Lung (tissue), 12 donors: Measurements from ENCODE around the gene EPS8L1. TPM values are rescaled to one million over a fixed set of nuclear protein-coding genes. Genes with fewer than 3 reads are reported as not detected.
A peak's percentile ranks its signal among the peaks of the same experiment; 100 is the strongest.

Experiments
- ATAC-seq: fragments of 200-7000 bp; cut with Tn5 transposase; one replicate; pipeline ENCODE4 v1.9.1; 2020; ENCODE audit warnings: moderate number of reproducible peaks; ENCODE audit not compliant: insufficient read depth, low FRiP score
- DNase-seq, 3 donors: peaks; one replicate each; pipeline ENCODE4 v3.0.0-alpha.2; 2013 to 2017
- H3K27ac ChIP-seq, 2 donors: one replicate each; pipeline ENCODE4 v1.5.1; 2013; ENCODE audit warnings: mild to moderate bottlenecking in 2 of 2, moderate library complexity in 2 of 2, control low read depth in 1 of 2, inconsistent platforms in 1 of 2, low read depth in 1 of 2, low read length in 1 of 2
- H3K27me3 ChIP-seq, 3 donors: one replicate each; pipeline ENCODE4 v1.5.1; 2013; ENCODE audit warnings: low read length in 2 of 3; ENCODE audit not compliant: control insufficient read depth in 3 of 3, insufficient read depth in 3 of 3
- H3K36me3 ChIP-seq, 4 donors: one replicate each; pipeline ENCODE4 v1.5.1; 2013; ENCODE audit warnings: low read length in 4 of 4, mild to moderate bottlenecking in 1 of 4, moderate library complexity in 1 of 4; ENCODE audit not compliant: control insufficient read depth in 4 of 4, insufficient read depth in 4 of 4
- H3K4me1 ChIP-seq, 5 donors: one replicate each; pipeline ENCODE4 v1.5.1; 2013; ENCODE audit warnings: low read length in 5 of 5, mild to moderate bottlenecking in 2 of 5, moderate library complexity in 1 of 5; ENCODE audit not compliant: control insufficient read depth in 5 of 5, insufficient read depth in 5 of 5
- H3K4me3 ChIP-seq: one replicate; pipeline ENCODE4 v1.5.1; 2013; ENCODE audit warnings: mild to moderate bottlenecking, control low read depth, moderate library complexity
- H3K9ac ChIP-seq, 2 donors: one replicate each; pipeline ENCODE4 v1.5.1; 2013; ENCODE audit warnings: low read length in 2 of 2, control low read depth in 1 of 2; ENCODE audit not compliant: insufficient read depth in 1 of 2
- H3K9me3 ChIP-seq, 4 donors: one replicate each; pipeline ENCODE4 v1.5.1; 2013; ENCODE audit warnings: low read length in 3 of 4, mild to moderate bottlenecking in 1 of 4, moderate library complexity in 1 of 4; ENCODE audit not compliant: control insufficient read depth in 4 of 4, insufficient read depth in 3 of 4
- CTCF ChIP-seq: IDR thresholded peaks from 2 replicates; pipeline ENCODE4 v1.5.1; 2012; ENCODE audit warnings: mild to moderate bottlenecking; ENCODE audit errors: control extremely low read depth, extremely low read depth
- WGBS, 2 donors: extraction: QIAGEN DNeasy Blood & Tissue Kit; methylation state at CpG; one replicate each; pipeline ENCODE4 v1.1.7; 2013; 5-methylcytosine and 5-hydroxymethylcytosine counted together
- polyA plus RNA-seq, 2 donors: library from polyadenylated mRNA; stranded (reverse); fragments of 200-250 nt; gene quantifications; one replicate each; pipeline ENCODE4 v1.2.1, GENCODE V29; 2013
- total RNA-seq, 2 donors: library from RNA; depleted of rRNA in 1 of 2; stranded (reverse); fragments of >200 nt in 1 of 2; gene quantifications; one replicate each; pipeline ENCODE4 v1.2.1, GENCODE V29; 2014 to 2021
- donor health status: control.
- donor health status: control.
- donor health status: Bipolar disorder and iron deficiency.
- donor health status: healthy.
- donor health status: DM: yes; HTN: yes; CAD: no.

Gene EPS8L1
- total and polyA plus RNA-seq, 4 donors = 19.5 to 61.8 (median 36.8) TPM

- TF ChIP-seq CTCF = no peak
- no peaks in the 10 kb centered on the region for H3K36me3 ChIP-seq
- peak; percentile 52 to 79 (median 52) for DNase-seq
- peaks cover 0 to 67% (median 62%) of the 10 kb centered on the region in 3 donors for H3K27me3 ChIP-seq
- H3K27ac ChIP-seq = peak overlapping the region in 1 of 2 donors; percentile 66
- peak overlapping the region; percentile 42 for H3K4me3 ChIP-seq
- H3K9ac ChIP-seq = no peak overlapping the region
- H3K9me3 ChIP-seq = peaks cover 0 to 5% (median 0%) of the 10 kb centered on the region in 4 donors
- 1 to 2% methylated on average over 56 to 60 of the region's 60 CpGs for WGBS, 2 donors
- peaks cover 0 to 17% (median 0%) of the 10 kb centered on the region in 5 donors for H3K4me1 ChIP-seq
- peak; percentile 82 for ATAC-seq
Measured at GRCh38 chr19:55080968-55081769, 5.5 kb downstream of the EPS8L1 start.

DNA sequence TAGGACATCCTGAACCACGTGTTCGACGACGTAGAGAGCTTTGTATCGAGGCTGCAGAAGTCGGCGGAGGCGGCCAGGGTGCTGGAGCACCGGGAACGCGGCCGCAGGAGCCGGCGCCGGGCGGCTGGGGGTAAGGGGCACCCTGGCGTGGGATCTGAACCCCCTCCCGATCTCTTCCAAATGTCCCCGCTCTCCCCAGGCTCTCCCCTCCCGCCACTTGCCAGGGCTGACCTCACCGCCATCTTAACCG, 6.0 kb downstream of the EPS8L1 start:
- Histone ChIP-seq H3K9ac (no peak overlapping the region), H3K36me3 (no peaks in the 10 kb centered on the region), H3K4me1 (peaks cover 0 to 17% (median 0%) of the 10 kb centered on the region in 5 donors), H3K27ac (no peak overlapping the region), H3K4me3 (no peak overlapping the region), H3K27me3 (peaks cover 0 to 65% (median 64%) of the 10 kb centered on the region in 3 donors), H3K9me3 (peaks cover 0 to 5% (median 0%) of the 10 kb centered on the region in 4 donors)
- no peak for DNase-seq
- ATAC-seq = no peak
- no peak for TF ChIP-seq CTCF
- WGBS, 2 donors = 6 to 8% methylated on average over 18 to 22 of the region's 22 CpGs

DNA sequence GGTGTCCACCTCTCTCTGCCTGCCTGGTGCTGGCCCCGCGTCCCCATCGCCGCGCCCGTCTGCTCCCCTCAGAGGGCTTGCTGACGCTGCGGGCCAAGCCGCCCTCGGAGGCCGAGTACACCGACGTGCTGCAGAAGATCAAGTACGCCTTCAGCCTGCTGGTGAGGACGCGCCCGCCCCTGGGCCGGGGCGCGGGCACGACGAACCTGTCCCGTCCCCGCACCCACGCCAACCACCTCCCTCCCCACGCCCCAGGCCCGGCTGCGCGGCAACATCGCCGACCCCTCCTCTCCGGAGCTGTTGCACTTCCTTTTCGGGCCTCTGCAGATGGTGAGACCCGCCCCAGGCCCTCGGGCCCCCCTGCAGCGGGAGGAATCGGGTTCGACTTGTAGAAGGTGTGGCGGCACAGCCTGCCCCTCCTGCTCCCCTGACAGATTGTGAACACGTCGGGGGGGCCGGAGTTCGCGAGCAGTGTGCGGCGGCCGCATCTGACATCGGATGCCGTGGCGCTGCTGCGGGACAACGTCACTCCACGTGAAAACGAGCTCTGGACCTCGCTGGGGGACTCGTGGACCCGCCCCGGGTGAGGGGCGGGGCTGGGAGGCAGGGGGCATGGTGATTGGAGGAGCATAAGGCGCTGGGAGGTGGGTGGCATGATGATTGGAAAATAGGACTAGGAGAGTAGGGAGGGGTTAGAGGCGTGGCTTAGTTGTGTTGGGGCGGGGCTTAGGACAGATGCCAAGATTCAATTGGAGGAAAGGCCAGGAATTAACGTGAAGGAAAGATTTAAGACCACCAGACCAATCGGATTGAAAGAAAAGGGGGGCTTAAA, 6.6 kb downstream of the EPS8L1 start:
- H3K36me3 ChIP-seq = no peaks in the 10 kb centered on the region
- WGBS, 2 donors = 12 to 14% methylated on average over 64 of the region's 64 CpGs
- H3K9ac ChIP-seq = no peak overlapping the region
- no peak overlapping the region for H3K27ac ChIP-seq
- DNase-seq = peak in 2 of 3 donors; percentile 24 to 40
- peaks cover 0 to 66% (median 60%) of the 10 kb centered on the region in 3 donors for H3K27me3 ChIP-seq
- no peak for TF ChIP-seq CTCF
- H3K4me1 ChIP-seq = peaks cover 0 to 18% (median 4%) of the 10 kb centered on the region in 5 donors
- no peak overlapping the region for H3K4me3 ChIP-seq
- H3K9me3 ChIP-seq = peaks cover 0 to 5% (median 0%) of the 10 kb centered on the region in 4 donors
- ATAC-seq = no peak
